Measurements from ENCODE around the gene OTULINL.

The OTULINL gene

DNA sequence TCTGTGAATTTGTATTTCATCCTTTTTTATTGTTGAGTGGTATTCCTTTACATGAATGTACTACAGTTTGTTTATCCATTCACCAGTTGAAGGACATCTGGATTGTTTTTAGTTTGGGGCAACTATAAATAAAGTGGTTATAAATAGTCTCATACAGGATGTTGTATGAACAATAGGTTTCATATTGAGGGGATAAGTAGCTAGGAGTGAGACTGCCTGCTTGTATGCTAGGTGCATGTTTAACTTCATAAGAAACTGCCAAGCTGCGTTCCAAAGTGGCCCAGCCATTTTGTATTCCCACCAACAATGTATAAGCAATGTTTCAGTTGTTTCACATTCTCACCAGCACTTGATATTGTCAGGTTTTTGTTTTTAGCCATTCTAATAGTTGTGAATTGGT, 21.5 kb downstream of the OTULINL start:
- DNase-seq = no peak

GRCh38 chr5:14607104-14607503, 25.5 kb downstream of the OTULINL start:
- no peak for DNase-seq

DNA sequence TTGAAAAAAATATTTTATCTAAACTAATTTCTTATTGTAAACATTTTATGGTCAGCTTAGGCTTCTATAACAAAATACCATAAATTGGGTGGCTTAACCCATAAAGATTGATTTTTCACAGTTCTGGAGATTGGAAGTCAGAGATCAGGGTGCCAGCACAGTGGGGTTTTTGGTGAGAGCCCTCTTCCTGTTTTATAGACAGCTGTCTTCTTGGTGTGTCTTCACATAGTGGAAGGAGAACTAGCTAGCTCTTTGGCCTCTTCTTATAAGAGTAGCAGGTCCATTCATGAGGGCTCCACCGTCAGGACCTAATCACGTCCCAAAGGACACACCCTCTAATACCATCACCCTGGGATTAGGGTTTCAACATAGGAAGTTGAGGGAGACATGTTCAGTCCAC, 26.6 kb downstream of the OTULINL start:
- DNase-seq = no peak

- DNase-seq = no peak
These were observed 30.1 kb downstream of the OTULINL start for GRCh38 chr5:14611737-14612136.

GRCh38 chr5:14614490-14614889, 32.9 kb downstream of the OTULINL start:
- DNase-seq = no peak

DNA sequence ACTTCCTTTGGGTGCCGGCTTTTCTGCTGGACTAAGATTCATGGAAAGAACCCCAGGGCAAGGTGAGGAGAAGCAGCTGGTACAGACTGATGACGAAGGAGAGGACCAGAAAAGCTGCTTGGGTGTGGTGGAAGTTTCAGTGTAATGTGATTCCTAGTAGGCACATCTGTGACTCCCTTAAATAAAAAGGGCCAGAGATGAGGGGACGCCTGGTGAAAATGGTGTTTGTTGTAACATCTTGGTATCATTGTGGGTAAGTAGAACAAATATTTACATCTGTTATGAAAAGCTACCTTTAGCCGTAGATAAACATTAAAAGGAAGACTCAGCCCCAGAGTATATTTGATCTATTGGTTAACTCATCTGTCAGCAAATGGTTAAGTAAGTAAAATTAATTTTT, 33.8 kb downstream of the OTULINL start:
- DNase-seq = no peak

GRCh38 chr5:14617441-14617840, 35.8 kb downstream of the OTULINL start:
- no peak for DNase-seq

- no peak for DNase-seq
These were observed 45.7 kb downstream of the OTULINL start for GRCh38 chr5:14627270-14627669.

DNA sequence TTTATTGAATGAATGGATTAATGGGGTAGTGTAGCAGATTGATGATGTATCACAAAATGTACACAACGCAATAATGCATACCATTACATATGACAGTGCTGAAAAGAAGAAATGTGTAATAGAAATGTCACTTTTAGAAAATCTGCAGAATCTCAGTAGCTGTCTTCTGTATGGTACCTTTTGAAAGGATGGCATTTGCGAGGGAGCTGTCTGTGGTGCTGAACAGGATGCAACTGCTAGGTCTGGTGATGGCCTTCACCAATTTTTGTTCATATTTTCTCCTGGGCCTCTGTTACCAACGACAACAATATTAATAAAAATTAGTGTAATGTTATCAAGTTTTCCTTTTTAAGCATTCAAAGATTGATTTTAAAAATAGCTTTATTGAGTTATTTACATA, 46.8 kb downstream of the OTULINL start:
- no peak for DNase-seq

- no peak for DNase-seq
These were observed 49.1 kb downstream of the OTULINL start for GRCh38 chr5:14630671-14631070.

DNA sequence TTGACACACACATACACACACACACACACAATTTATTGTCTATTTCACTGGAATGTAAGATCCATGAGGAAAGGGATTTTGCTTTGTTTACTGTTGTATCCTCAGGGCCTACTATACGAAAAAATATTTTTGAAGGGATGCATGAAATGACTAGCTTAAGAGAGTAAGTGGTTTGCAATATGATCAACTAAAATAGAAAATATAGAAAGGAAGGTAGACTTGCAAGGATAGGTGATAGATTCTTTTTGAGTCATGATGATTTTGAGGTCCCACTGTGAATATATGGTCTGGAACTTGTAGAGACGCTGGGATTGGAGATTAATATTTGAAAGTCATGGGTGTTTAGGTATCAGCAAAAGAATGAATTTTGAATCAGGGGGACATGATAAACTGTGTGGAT, 54.1 kb downstream of the OTULINL start:
- no peak for DNase-seq

GRCh38 chr5:14640765-14641164, 59.2 kb downstream of the OTULINL start:
- no peak for DNase-seq

DNA sequence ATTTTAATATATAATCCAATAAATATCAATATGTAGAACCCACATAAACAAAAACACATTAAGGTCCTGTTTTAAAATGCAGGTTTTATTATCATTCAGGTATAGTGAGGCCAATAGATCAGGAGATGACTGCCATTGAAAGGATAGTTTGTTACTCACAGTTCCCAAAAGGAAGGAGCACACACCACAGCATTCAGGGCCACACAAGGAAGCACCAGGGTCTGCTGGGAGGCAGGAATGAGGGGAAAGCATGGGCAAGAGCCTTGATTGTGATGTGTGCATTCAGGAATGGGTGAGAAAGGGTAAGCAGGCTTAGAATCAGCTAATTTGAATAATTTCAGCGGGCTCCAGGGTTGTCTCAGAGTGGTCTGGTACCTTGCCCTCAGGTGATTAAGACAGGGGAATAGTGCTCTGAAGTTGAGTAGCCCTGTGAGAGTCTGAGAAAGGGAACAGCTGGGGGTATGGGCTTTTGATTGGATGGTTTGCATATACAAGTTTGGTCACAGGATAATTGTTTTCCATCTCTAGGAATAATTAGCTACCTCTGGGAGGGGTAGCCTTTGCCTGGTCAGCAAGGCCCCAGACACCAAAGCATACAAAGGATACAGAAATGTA, 63.1 kb downstream of the OTULINL start:
- DNase-seq = no peak

DNA sequence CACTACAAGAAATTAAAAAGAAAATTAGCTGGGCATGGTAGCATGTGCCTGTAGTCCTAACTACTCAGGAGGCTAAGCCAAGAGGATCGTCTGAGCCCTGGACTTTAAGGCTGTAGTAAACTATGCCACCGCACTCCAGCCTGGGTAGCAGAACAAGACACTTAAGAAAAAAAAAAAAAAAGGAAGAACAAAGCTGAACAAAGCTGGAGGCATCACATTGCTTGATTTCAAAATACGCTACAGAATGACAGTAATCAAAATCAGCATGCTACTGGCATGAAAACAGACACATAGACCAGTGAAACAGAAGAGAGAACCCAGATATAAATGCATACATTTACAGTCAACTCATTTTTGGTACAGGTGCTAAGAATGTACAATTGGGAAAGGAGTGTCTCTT, 68.5 kb downstream of the OTULINL start:
- no peak for DNase-seq

DNA sequence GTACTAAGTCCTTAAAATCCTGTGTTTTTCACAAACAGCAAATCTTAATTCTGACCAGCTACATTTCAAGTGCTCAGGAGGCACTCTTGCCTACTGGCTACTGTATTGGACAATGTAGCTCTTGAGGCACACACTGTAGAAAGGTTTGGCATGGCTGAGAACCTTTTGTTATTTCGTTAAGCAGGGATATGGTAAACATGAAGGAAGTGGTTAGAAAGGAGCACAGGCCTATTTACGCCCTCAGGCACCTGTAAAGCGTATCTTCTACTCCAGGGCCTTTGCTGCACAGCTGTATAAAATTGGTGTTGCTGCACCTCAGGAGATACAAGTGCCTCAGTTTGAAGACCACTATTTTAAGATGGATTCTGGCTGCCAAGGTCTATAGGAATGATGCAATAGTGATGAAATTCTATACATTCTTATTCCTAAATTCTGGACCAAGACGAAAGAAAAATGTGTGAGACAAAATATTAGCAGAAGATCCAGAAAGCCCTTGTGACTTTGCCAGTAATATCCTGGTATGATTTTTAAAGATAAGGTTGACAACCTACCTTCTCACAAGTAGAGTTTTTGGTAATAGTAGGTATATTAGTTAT, 73.7 kb downstream of the OTULINL start:
- no peak for DNase-seq

DNA sequence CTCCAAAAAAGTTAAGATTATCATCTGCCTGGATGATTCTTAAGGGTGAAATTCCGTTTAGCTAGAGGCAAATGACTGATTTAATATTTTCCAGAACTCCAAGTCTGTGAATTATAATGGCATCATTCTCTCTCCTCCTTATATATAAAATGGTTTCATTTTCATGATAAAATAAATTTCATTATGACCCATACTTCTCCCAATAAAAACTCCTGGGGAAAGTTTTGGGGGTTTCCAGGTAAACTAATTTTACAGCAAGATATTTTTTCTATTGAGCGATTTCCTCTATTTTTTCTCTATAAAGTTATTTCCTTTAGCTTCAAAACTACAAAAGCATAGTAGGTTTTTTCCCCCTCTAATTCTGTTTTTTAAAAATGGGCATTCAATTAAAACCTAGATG, 75.3 kb downstream of the OTULINL start:
- no peak for DNase-seq

- DNase-seq = no peak
These were observed 78.4 kb downstream of the OTULINL start for GRCh38 chr5:14659821-14660607.

GRCh38 chr5:14660833-14661232, 79.2 kb downstream of the OTULINL start:
- DNase-seq = no peak

Measured in cortex of kidney (tissue), 1 donor.